Neuronal stem cell (in vitro differentiated cells): ENCODE results near the gene FGFR2.
"Not testable (repeated sequence)": the region's sequence is repeated elsewhere in the genome, so short reads cannot be mapped to it uniquely, and the experiment has no call there.

Experiments used
- DNase-seq: peaks from one replicate; pipeline ENCODE4 v3.0.0-alpha.2; 2013; ENCODE audit warnings: low spot score
- H2AFZ ChIP-seq: one replicate; pipeline ENCODE4 v1.6.1; 2013; ENCODE audit warnings: mild to moderate bottlenecking, low read length, inconsistent platforms
- H2AK5ac ChIP-seq: 2 replicates; pipeline ENCODE4 v1.6.1; 2013; ENCODE audit warnings: low read depth, mild to moderate bottlenecking, inconsistent platforms, low read length, moderate library complexity, mixed read lengths
- H2BK120ac ChIP-seq: 2 replicates; pipeline ENCODE4 v1.6.1; 2013; ENCODE audit warnings: low read depth, mild to moderate bottlenecking, inconsistent platforms, low read length, moderate library complexity, mixed read lengths
- H2BK12ac ChIP-seq: one replicate; pipeline ENCODE4 v1.6.1; 2013; ENCODE audit warnings: low read length, inconsistent platforms
- H2BK15ac ChIP-seq: 2 replicates; pipeline ENCODE4 v1.6.1; 2013; ENCODE audit warnings: mild to moderate bottlenecking, low read length, inconsistent platforms, mixed read lengths
- H2BK5ac ChIP-seq: one replicate; pipeline ENCODE4 v1.6.1; 2013; ENCODE audit warnings: inconsistent platforms, mild to moderate bottlenecking, low read length, moderate library complexity
- H3K14ac ChIP-seq: one replicate; pipeline ENCODE4 v1.6.1; 2013; ENCODE audit warnings: low read length, inconsistent platforms
- H3K18ac ChIP-seq: 2 replicates; pipeline ENCODE4 v1.6.1; 2013; ENCODE audit warnings: low read length, inconsistent platforms
- H3K23ac ChIP-seq: 2 replicates; pipeline ENCODE4 v1.6.1; 2013; ENCODE audit warnings: low read depth, mild to moderate bottlenecking, mixed read lengths, low read length, inconsistent platforms; ENCODE audit not compliant: poor library complexity
- H3K27ac ChIP-seq: replicated peaks from 3 replicates; pipeline ENCODE4 v1.5.1; 2013; ENCODE audit warnings: low read length, inconsistent platforms
- H3K27me3 ChIP-seq, 3 experiments: 2 replicates each; pipeline ENCODE4 v1.6.1; 2013; ENCODE audit warnings: low read length in 3 of 3, mild to moderate bottlenecking in 2 of 3, inconsistent platforms in 1 of 3, low read depth in 1 of 3, mixed read lengths in 1 of 3, moderate library complexity in 1 of 3; ENCODE audit not compliant: control insufficient read depth in 3 of 3, insufficient read depth in 3 of 3
- H3K36me3 ChIP-seq, 2 donors: replicated peaks in 1 of 2; 2 replicates each; pipeline ENCODE4 v1.6.1; 2013; ENCODE audit warnings: low read length in 2 of 2; ENCODE audit not compliant: control insufficient read depth in 2 of 2, insufficient read depth in 2 of 2
- H3K4ac ChIP-seq: 2 replicates; pipeline ENCODE4 v1.6.1; 2013; ENCODE audit warnings: inconsistent platforms, mild to moderate bottlenecking, low read length, moderate library complexity
- H3K4me1 ChIP-seq, 2 donors: 1 replicate in 1 of 2; 2 replicates in 1 of 2; pipeline ENCODE4 v1.6.1; 2013; ENCODE audit warnings: low read length in 2 of 2, low read depth in 1 of 2; ENCODE audit not compliant: control insufficient read depth in 2 of 2, insufficient read depth in 1 of 2
- H3K4me2 ChIP-seq: one replicate; pipeline ENCODE4 v1.6.1; 2013; ENCODE audit warnings: mild to moderate bottlenecking, low read length, inconsistent platforms; ENCODE audit not compliant: insufficient read depth, poor library complexity, severe bottlenecking
- H3K4me3 ChIP-seq, 2 donors: 2 replicates each; pipeline ENCODE4 v1.5.1; 2013; ENCODE audit warnings: low read length in 2 of 2, mild to moderate bottlenecking in 2 of 2, inconsistent platforms in 1 of 2, moderate library complexity in 1 of 2
- H3K79me1 ChIP-seq: one replicate; pipeline ENCODE4 v1.6.1; 2013; ENCODE audit warnings: low read depth, mild to moderate bottlenecking, inconsistent platforms, low read length, moderate library complexity
- H3K9ac ChIP-seq: one replicate; pipeline ENCODE4 v1.6.1; 2013; ENCODE audit warnings: mild to moderate bottlenecking, low read depth, low read length, inconsistent platforms; ENCODE audit not compliant: poor library complexity
- H3K9me3 ChIP-seq, 2 donors: replicated peaks in 1 of 2; 2 replicates each; pipeline versions ENCODE3 to v1.6.1; 2013; ENCODE audit warnings: low read length in 2 of 2, mild to moderate bottlenecking in 2 of 2, inconsistent platforms in 1 of 2, low read depth in 1 of 2, mixed read lengths in 1 of 2, moderate library complexity in 1 of 2; ENCODE audit not compliant: control insufficient read depth in 2 of 2, insufficient read depth in 1 of 2
- H4K8ac ChIP-seq: one replicate; pipeline ENCODE4 v1.6.1; 2013; ENCODE audit warnings: low read depth, mild to moderate bottlenecking, inconsistent platforms, low read length, moderate library complexity
- H4K91ac ChIP-seq: one replicate; pipeline ENCODE4 v1.6.1; 2013; ENCODE audit warnings: low read length, low read depth, mild to moderate bottlenecking, inconsistent platforms; ENCODE audit not compliant: poor library complexity
- WGBS, 2 donors: extraction: QIAGEN DNeasy Blood & Tissue Kit; methylation state at CpG; one replicate each; pipeline ENCODE4 v1.1.7; 2013; ENCODE audit warnings: missing lambda C conversion rate in 2 of 2, mixed read lengths in 1 of 2; ENCODE audit not compliant: insufficient read length in 2 of 2, insufficient replicate concordance in 1 of 2; ENCODE audit errors: extremely low coverage in 2 of 2; 5-methylcytosine and 5-hydroxymethylcytosine counted together

FGFR2 gene

GRCh38 chr10:121524157-121524817 is 74.0 kb downstream of the FGFR2 start:
- Histone ChIP-seq H2BK15ac (peak overlapping the region; percentile 8), H2BK120ac (no peak overlapping the region), H2AFZ (no peak overlapping the region), H3K27me3 (peaks cover 0 to 2% (median 2%) of the 10 kb centered on the region in 3 experiments), H4K91ac (no peak overlapping the region), H3K9ac (no peak overlapping the region), H4K8ac (no peak overlapping the region), H3K18ac (peak overlapping the region; percentile 67), H3K27ac (no peak overlapping the region), H2BK12ac (no peak overlapping the region), H3K23ac (no peak overlapping the region), H2AK5ac (peak overlapping the region; percentile 77), H3K14ac (no peak overlapping the region), H3K4me3 (no peak overlapping the region), H3K79me1 (no peaks in the 10 kb centered on the region), H3K4me2 (no peak overlapping the region), H3K4me1 (peaks cover 18 to 22% of the 10 kb centered on the region in 2 donors), H2BK5ac (no peak overlapping the region), H3K4ac (no peak overlapping the region), H3K9me3 (no peaks in the 10 kb centered on the region), H3K36me3 (no peaks in the 10 kb centered on the region)
- WGBS, 2 donors = 100% methylated on average over 1 of the region's 17 CpGs; no CpG with 5 or more reads in 1 of the 2 donors
- DNase-seq = no peak

- Histone ChIP-seq H3K4me3 (no peak overlapping the region), H2BK15ac (no peak overlapping the region), H4K91ac (no peak overlapping the region), H3K36me3 (peaks cover 0 to 3% of the 10 kb centered on the region in 2 donors), H3K9me3 (no peaks in the 10 kb centered on the region), H2AK5ac (no peak overlapping the region), H3K4me1 (peaks cover 18 to 22% of the 10 kb centered on the region in 2 donors), H4K8ac (no peak overlapping the region), H3K27ac (no peak overlapping the region), H3K23ac (no peak overlapping the region), H2BK5ac (no peak overlapping the region), H2BK12ac (no peak overlapping the region), H3K14ac (no peak overlapping the region), H2BK120ac (no peak overlapping the region), H3K79me1 (no peaks in the 10 kb centered on the region), H3K4me2 (no peak overlapping the region), H3K27me3 (peaks cover 0 to 2% (median 2%) of the 10 kb centered on the region in 3 experiments), H3K4ac (no peak overlapping the region), H3K9ac (no peak overlapping the region), H3K18ac (no peak overlapping the region), H2AFZ (no peak overlapping the region)
- no CpG with 5 or more reads among the region's 1 CpG for WGBS, 2 donors
- DNase-seq = no peak
These were observed 75.4 kb downstream of the FGFR2 start for GRCh38 chr10:121522831-121523230.

GRCh38 chr10:121521794-121522556 is 76.3 kb downstream of the FGFR2 start:
- Histone ChIP-seq H3K4me2 (no peak overlapping the region), H2AFZ (no peak overlapping the region), H3K27me3 (peaks cover 0 to 2% (median 2%) of the 10 kb centered on the region in 3 experiments), H3K18ac (no peak overlapping the region), H3K9me3 (no peaks in the 10 kb centered on the region), H2BK5ac (no peak overlapping the region), H4K8ac (no peak overlapping the region), H3K14ac (no peak overlapping the region), H2BK12ac (no peak overlapping the region), H4K91ac (no peak overlapping the region), H2BK120ac (no peak overlapping the region), H3K4me3 (peak overlapping the region in 1 of 2 donors; percentile 28), H3K4ac (no peak overlapping the region), H2AK5ac (no peak overlapping the region), H3K36me3 (peaks cover 0 to 3% of the 10 kb centered on the region in 2 donors), H3K4me1 (peaks cover 12 to 16% of the 10 kb centered on the region in 2 donors), H2BK15ac (no peak overlapping the region), H3K27ac (no peak overlapping the region), H3K79me1 (no peaks in the 10 kb centered on the region), H3K23ac (no peak overlapping the region), H3K9ac (no peak overlapping the region)
- WGBS, 2 donors = no CpG with 5 or more reads among the region's 11 CpGs
- DNase-seq = no peak

- H2BK120ac ChIP-seq, H3K4me3 ChIP-seq, H3K18ac ChIP-seq, H3K14ac ChIP-seq, H3K36me3 ChIP-seq, H3K27me3 ChIP-seq, H3K27ac ChIP-seq, H3K4me1 ChIP-seq, H2AK5ac ChIP-seq, H3K79me1 ChIP-seq, H3K9me3 ChIP-seq, H2BK5ac ChIP-seq, DNase-seq, H3K4ac ChIP-seq, H4K8ac ChIP-seq, H3K9ac ChIP-seq, H2BK12ac ChIP-seq, H2BK15ac ChIP-seq, H3K4me2 ChIP-seq, H3K23ac ChIP-seq, H2AFZ ChIP-seq, H4K91ac ChIP-seq: not testable (repeated sequence)
- no CpG with 5 or more reads among the region's 6 CpGs for WGBS, 2 donors
These were observed 77.7 kb downstream of the FGFR2 start for GRCh38 chr10:121520526-121520925.
